HuH-7 (cell line): ENCODE data around the gene DENND2C.

ENCODE experiments used
- DNase-seq: peaks from one replicate; pipeline ENCODE4 v3.0.0; 2011; ENCODE audit warnings: low spot score

DENND2C gene, protein sequence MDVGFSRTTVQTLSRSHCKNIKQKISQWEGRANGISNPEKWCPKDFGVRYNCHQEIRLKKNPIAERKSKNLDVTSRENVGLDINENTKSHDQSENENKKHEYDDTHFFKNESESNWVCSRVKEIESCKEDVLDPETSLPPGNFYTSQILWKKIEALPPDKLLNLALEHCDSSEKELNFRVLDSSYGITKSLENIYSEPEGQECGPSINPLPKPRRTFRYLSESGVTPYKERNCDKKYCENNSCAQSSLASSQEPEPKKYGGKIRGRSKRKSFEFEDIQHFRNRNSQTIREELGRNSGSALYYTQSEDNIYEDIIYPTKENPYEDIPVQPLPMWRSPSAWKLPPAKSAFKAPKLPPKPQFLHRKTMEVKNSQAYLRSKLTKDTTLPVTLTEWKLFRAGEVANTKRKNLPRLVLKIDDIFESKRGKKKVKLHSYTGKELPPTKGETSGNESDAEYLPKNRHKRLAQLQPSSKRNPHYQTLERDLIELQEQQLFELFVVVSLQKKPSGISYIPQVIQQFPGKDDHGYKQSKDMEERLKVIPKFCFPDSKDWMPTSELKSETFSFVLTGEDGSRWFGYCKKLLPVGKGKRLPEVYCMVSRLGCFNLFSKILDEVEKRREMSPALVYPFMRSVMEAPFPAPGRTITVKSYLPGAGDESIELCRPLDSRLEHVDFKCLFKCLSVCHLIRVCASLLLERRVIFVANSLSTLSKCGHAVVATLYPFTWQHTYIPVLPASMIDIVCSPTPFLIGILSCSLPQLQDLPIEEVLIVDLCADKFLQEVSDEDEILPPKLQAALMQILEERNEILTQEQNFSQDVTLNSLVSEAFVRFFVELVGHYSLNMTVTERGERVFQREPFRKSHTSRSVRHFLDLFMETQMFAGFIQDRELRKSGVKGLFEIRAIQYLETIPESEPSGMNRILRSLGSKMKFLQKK

DNA sequence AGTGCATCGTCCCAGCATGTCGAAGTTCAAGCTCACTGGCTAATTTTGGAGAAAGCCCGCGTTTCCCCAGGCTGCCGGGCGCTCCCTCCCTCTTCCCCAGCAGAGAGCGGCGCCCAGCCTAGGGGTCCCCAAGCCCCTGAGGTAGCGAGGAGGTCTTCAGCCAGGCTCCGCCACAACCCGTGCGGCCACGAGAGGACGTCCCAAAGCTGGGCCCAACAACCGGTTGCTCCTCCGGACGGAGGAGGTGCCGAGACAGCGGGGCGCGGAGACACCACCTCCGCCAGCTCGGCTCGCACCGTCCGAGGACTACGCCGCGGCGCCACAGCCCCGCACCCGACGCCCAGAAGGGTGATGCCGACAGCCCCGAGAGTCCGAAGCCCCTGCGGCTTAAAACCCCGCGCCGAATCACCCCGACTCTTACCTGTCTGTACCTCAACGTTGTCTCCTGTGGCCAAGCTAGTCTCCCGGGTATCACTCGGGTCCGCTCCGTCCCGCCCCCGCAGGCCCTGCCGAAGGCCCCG lies at the start of gene DENND2C:
TSS of gene DENND2C (minus strand) at position 488 of the 521 bp plus-strand sequence. CDS start 44,065 bp downstream, outside the sequence.
- DNase-seq: no peak

DNA sequence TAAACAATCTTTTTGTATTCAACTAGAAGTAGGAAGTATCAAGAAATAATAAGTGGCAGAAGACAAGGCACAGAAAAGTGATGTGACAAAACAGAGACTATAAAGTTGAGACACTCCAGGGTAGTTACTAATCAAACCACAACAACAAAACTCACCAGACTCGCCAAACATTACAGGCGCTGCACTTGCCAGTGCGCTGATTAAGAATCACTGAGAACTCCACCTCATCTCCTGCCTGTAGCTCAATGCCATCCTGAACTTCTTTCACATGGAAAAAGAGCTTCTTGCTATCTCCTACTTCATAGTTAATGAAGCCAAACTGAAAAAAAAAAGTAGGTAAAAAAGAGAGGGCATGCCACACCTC lies 49.6 kb upstream of the DENND2C start:
- no peak for DNase-seq

DNA sequence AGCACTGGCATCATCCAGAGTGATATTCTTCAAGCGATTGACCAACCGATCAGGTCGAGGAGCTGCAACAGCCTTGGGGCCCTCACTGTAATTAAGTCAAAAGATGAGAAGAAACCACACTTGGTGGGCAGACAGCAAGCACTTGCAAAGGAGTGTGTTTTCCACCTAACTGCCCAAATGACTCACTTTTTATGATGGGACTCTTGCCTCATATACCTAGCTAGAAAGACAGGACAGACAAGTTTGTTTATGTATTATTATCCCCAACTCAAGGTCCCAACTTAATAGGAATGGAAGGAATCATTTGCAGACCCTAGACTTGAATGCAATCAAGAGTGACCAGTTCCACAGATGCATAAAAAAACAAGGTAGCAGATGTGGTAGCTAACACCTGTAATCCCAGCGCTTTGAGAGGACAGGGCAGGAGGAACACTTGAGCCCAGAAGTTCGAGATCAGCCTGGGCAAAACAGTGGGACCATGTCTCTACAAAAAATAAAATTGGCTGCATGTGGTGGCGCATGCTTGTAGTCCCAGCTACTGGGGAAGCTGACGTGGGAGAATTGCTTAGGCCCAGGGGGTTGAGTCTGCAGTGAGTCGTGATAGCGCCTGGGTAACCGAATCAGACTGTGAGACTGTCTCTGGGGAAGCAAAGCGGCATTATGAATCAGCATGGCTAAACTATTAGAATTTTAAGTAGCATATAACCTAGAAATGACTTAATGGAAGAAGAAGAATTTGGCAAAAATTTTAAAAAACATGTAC lies 49.0 kb upstream of the DENND2C start:
- no peak for DNase-seq

DNA sequence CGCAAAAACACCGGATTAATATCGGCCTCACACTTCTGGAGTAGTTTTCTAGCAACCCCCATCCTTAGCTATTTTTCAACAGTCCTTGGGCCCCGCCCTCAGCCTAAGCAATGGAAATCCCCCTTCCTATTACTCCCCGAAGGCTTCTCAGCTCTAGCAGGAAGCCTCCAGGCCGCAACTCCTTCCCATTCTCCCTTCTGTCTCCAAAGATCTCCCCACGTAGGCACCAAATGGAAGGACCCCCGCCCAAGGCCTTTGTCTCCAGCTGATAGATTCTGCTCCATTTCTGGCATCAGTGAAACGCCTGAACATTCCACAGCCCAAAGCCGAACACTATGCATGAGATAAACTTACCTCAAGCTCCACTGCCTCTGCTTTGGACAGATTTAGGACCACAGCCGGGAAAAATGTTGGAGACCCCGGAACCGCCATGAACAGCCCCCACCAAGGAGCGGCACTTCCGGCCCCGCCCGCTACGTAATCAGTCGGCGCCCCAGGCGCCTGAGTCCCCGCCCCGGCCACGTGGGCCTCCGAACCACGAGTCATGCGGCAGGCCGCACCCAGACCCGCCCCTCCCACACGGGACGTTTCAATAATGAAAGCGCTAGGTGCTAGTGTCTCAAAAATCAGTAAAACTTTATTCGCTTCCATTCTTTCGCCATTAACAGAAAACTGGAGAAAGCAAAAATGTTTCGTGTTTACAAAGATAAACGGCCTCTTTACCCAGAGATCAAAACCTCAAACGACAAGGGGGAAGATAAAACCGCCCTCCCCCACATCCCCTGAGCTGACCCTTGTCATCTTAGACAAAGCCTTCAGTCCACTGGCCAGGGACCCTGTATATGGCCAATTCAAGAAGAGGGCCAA lies 46.7 kb upstream of the DENND2C start, which contains the start of gene NRAS:
TSS of gene NRAS (minus strand) at position 468 of the 867 bp plus-strand sequence. CDS start 611 bp downstream, outside the sequence.
- DNase-seq: peak; percentile 73

DNA sequence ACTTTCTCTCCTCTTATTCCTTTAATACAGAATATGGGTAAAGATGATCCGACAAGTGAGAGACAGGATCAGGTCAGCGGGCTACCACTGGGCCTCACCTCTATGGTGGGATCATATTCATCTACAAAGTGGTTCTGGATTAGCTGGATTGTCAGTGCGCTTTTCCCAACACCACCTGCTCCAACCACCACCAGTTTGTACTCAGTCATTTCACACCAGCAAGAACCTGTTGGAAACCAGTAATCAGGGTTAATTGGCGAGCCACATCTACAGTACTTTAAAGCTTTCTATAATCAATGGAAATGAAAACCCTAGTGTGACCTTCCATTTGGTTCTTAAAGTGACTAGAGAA lies 46.1 kb upstream of the DENND2C start:
- no peak for DNase-seq

DNA sequence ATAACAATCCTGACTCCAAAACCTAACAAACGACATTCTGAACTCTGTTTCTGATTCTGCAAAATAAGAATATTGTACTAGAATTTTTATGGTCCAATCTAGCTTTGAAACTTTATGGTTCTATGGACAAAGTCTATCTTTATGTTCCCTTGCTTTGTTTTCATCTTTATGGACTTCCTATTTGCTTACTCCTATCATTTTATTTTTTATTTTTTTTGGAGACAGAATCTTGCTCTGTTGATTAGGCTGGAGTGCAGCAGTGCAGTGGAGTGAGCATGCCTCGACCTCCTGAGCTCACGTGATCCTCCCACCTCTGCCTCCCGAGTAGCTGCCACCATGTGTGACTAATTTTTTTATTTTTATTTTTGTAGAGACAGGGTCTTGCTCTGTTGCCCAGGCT lies 43.1 kb upstream of the DENND2C start:
- DNase-seq: no peak

DNA sequence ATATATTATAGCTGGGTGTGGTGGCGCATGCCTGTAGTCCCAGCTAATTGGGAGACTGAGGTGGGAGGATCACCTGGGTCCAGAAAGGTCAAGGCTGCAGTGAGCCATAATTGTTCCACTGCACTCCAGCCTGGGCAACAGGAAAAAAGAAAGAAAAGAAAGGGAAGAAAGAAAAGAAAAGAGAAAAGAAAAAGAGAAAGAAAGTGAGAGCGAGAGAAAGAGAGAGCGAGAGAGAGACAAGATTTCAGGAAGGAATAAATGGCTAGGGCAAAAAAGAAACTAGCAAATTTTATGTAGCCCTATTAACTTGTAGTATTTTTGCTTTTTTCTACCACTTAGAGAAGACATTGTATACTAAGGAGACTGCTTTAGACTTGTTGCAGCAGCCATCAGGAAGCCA lies 40.5 kb upstream of the DENND2C start:
- DNase-seq: no peak

DNA sequence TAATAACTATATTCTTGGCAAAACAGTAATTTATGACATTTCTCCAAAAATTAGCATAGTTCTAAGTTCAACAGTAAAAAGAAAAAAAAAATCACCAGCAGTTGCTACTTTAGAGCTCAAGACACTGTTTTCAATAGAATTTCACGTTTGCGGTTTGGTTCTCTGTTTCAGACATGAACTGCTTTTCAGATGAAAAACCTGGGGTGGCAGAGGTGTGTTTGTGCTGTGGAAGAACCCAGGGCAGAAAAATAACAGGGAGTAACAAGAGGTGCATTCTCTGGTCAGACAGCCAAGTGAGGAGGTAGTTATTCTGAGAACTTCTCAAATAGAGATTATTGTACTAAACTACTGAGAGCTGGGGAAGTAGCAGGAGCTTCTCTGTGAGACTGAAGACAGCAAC lies 37.8 kb upstream of the DENND2C start:
- DNase-seq: no peak

DNA sequence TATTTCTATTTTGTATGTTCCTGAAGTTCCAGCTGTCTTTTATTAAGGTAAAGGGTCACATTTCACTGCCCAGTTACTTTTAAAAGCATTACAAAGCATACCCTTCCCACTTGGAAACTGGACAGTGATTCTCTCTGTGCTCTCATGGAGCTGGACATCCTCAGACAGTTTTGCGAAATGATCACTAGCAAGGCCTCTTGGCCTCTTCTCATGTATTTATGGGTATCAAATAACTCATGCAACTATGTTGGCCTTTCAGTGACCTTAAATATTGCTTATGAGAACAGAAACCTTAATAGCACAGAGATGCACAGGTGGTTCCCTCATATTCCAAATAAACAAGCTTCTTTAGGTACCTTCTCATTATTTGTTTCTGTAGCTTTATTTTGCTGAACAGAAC lies 33.4 kb upstream of the DENND2C start:
- DNase-seq: no peak

DNA sequence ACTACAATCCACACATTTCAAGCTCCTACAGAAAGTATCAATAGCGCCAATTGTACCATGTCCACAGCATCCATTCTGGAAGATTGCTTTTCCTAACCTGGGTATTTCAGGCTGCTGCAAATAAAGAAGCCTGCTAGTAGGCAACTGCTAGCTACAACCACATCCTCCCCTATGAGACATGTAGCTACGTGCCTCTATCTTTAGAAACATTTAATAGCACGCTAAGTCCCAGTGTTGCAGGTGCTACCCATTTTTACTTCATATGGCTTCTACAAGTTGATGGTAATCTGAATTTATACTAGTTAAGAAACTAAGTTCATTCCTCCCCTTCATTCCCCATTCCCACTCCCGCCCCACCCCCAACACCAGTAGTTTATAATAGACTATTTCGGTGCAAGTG lies 32.9 kb upstream of the DENND2C start:
- DNase-seq: no peak

DNA sequence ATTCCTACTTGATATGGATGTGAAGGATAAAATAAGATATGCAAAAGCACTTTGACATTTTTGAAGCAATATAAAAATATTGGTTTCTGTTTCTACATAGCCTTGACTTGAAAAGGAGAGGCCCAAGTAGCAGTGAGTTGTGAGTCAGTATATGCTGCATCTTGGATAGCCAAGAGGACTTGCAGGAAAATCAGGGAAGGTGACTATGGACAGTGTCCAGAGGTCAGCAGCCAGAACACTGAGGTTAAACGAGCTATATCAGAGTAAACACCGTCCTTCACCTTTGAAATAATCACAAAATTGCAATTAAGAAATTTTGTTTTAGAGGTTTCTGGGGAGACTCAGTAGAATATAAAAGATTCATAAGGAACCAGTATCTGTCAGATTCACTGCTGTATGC lies 32.1 kb upstream of the DENND2C start:
- DNase-seq: no peak

DNA sequence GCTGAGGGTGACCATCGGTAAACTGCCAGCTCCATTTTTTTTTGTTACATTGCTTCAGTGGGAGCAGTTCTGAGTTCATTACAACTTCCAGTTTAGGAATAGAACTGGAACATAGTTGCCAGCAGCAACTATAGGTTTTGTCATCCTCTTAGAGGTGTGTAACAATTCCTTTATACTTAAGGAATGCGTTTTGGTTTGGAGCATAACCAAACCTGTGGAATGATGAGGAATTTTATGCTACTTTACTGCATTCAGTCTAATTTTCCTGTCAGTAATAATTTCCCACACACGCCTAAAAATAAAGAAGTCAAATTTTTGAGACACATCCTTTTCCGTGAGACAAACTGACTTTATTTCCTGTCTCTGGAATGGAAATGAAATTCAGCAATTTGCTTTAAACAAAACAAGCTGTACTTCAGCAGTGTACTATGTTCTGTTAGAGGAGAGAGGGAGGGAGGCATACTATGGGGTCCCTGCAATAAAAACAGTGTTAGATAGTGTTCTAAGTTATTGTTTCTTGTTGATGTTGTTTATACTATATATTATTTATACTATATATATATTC lies 30.3 kb upstream of the DENND2C start:
- no peak for DNase-seq

DNA sequence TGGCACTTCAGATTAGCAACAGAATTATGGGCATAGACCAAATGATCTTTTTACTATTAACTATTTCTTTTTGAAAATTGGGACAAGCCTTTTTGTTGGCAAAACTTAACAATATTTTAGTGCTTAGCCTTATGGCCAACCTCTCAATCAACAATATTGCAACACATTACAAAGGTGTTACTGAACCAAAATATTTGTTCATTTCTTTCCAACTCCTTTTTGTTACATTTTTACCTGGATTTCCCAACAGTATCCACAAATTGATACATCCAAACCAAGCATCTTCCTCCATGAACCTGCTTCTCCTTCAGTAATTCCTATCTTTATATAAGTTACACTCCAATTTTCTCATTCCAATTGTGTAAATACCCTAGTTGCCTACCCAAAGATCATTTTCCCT lies 27.0 kb upstream of the DENND2C start:
- DNase-seq: no peak

DNA sequence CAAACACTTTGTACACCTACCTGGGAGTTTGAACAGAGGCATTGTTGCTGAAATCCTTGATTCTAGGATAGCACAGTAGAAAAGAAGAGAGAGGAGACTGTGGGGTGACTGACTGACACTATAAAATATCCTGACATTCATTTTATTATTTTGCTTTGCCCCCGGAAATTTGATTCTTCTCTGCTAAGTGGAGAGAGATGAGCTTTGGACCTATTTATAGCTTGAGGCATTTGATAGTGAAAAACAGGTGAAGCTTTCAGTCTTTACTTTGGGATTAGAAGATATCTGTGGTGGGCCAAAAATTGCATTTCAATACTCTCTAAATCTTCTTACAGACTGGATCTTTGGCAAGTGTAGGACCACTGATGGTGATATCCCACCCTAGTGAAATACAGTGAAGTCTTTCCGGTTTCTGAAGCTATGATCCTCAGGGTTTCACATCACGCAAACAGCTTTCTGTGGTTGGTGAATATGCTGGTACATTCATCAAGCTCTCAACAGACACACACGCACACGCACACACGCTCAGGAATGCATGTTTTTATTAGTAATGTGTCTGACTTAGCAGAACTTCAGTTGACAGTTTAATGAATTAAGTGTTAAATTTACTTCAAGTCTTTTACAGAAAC lies 25.7 kb upstream of the DENND2C start, which contains the start of gene AMPD1:
TSS of gene AMPD1 (minus strand) at position 117 of the 629 bp plus-strand sequence. CDS start at position 42, 75 bp downstream.
- no peak for DNase-seq

DNA sequence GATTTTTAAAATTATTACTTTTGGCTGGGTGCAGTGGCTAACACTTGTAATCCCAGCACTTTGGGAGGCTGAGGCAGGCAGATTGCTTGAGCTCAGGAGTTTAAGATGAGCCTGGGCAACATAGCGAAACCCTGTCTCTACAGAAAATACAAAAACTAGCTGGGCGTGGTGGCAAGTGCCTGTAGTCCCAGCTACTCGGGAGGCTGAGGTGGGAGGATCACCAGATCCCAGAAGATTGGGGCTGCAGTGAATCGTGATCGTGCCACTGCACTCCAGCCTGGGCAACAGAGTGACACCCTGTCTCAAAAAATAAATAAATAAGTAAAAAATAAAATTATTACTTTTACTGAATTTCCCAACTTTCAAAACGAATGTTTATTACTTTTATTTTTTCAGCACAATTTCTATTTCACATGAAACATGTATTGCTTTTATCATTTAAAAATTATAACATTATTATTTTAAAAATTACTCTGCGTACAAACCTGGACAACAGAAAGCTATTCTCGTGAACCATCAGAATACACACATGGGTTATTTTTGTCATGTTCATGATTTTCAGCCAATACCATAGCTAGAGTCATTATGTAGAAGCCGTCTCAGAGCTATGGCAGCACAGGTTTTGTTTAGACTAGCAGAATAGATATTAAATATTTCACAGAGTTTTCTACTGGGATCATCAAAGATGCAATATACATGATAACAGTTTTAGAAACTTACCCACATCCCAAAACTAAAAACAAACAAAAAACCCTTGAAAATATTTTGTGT lies 24.9 kb upstream of the DENND2C start:
- DNase-seq: no peak

DNA sequence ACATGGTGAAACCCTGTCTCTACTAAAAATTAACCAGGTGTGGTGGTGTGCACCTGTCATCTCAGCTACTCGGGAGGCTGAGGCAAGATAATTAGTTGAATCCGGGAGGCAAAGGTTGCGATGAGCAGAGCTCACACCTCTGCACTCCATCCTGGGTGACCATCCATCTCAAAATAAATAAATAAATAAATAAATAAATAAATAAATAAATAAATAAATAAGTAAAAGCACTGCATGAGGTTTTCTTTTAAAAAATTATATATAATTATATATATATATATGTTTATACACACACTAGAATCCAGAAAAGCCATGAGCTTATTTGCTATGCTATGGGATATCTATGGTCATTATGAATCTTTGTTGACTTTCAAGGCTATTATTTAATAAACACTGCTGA lies 23.1 kb upstream of the DENND2C start:
- DNase-seq: no peak

DNA sequence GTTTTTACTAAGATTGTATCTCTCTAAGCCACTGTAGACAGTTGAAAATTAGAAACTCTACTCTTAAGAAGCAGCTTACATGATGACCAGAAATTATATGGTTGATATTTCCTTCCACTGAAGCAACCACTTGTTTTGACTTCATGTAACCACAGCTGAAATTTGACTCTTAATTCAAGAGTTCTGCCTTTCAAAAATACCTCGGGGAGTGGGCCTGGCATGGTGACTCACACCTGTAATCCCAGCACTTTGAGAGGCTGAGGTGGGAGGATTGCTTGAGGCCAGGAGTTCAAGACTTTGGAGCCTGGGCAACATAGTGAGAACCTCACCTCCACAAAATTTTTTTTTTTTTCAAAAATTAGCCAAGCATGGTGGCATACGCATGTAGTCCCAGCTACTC lies 21.2 kb upstream of the DENND2C start:
- DNase-seq: no peak

DNA sequence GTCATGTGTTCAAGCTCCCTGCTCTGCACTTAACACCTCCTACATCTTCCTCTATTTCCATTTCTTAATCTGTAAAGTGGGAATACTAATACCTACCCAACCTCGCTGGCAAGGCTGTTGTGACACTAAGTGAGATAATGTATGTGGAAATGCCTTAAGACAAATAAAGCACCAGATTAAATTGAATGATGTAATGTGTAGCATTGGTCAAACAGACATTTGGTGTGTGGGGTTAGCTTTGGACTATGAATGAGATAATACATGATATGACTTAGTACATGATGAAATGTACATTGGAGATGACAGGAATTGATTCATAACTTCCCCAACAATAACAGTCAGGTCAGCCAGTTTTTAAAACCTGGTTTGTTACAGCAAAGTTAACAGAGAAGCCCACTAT lies 20.3 kb upstream of the DENND2C start:
- no peak for DNase-seq

DNA sequence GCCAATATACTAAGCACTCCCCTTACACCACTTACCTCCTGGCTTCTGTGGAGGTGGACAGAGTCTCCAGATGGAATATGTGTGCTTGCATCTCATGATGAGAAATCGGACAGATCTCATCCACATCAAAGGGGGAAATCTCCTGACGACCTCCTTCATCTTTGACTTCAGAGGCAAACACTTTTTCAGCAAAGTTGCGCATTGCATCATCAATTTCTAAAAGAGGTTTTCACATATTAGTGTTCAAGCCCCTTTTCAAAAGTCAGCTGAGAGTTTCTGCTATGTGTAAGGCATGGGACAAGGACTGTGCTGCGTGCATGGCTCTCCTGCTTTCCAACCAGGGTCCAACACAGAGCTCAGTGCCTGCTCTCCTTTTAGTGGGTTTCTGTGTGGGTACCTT lies 18.7 kb upstream of the DENND2C start:
- no peak for DNase-seq
